NCI-H2227 (cell line): ENCODE measurements around the gene ZFY.
A peak's percentile ranks its signal among the peaks of the same experiment; 100 is the strongest.

Source experiments
- DNase-seq: peaks from one replicate; lab custom pipeline; 2025; ENCODE audit not compliant: unreplicated experiment; lab: John Stamatoyannopoulos, UW

The ZFY gene

GRCh38 chrY:2934861-2935715, at the start of gene ZFY:
ZFY (plus strand) TSS chrY:2935381; CDS start chrY:2953937, 18,556 bp downstream.
- peak; percentile 40 for DNase-seq

GRCh38 chrY:2885880-2886279, 49.3 kb upstream of the ZFY start:
- DNase-seq, result no peak

DNA sequence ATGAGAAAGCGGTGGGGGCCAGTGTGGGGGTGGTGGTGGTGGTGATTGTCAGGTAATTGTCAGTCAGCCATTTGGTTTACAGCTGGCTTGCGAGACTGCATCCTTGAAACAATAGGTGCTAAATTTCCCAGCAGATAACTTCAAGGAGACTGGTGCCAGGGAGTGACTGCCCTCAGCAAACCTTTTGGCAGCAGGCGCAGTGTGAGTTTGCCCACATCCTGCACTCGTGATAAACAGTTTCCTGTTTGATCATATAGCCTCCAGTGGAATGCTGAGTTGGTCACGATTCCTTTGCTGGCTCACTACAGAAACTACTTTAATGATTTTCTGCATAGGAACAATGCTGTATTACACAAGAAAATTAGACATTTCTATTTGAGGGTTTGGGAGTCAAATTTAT, 47.8 kb upstream of the ZFY start:
- no peak for DNase-seq

DNA sequence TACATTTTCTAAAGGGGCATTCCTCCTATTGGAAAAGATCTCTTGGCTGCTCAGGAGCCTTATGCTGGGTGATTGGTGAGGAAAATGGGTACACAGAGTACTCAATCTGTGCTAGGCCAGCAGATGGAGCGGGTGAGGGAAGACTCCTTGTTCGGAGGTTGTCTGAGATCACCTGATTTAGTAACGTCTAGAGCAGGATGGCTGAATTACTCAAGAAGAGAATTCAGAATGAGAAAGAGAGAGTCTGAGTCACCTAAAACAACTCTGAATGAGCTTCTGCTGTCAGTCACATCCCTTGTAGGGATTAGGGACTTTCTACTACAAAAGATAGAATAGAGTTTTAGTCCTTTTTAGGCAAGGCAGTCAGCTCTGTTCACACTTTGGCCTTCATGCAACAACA, 47.2 kb upstream of the ZFY start:
- DNase-seq, result no peak

GRCh38 chrY:2893471-2893870, 41.7 kb upstream of the ZFY start:
- DNase-seq, result no peak

DNA sequence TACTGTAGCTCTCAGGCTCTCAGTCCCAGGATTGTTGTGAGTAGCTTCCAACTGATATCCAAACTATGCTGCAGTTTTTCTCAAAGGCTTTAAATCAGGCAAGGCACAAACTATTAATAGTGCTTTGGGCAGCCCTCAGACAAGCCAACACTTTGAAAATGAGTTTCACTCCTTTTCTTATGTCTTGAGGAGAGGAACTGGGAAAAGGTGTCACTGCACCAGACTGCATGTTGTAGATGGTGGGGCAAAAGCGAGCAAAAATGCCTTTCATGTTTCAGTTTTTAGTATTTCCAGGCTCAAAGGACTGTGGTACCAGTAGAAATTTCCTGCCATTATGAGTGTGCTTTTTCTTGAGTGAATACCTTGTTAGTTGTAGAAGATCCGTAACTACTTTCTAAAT, 39.1 kb upstream of the ZFY start:
- no peak for DNase-seq

- no peak for DNase-seq
Observed at GRCh38 chrY:2907356-2907755, 27.8 kb upstream of the ZFY start.

GRCh38 chrY:2913066-2913815, 21.9 kb upstream of the ZFY start:
- no peak for DNase-seq

DNA sequence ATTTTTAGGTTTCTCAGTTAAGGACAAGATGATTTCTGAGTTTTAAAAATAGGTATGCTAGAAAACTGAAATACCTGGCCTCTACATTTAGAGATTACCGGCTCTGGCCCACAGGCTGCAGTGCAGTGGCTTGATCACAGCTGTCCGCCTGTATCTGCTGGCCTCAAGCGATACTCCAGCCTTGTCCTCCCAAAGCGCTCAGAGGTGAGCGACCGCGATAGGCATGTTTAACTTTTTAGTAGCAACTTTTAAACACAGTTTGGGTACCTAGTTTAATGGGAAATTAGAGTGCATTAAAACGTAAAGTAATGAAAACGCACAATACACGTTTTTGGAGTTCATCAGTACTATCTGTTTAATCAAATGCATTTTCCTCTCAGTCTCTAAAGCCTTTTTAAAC, 1.1 kb upstream of the ZFY start:
- no peak for DNase-seq

GRCh38 chrY:2935716-2936435, 695 bp downstream of the ZFY start:
- peak; percentile 83 for DNase-seq

DNA sequence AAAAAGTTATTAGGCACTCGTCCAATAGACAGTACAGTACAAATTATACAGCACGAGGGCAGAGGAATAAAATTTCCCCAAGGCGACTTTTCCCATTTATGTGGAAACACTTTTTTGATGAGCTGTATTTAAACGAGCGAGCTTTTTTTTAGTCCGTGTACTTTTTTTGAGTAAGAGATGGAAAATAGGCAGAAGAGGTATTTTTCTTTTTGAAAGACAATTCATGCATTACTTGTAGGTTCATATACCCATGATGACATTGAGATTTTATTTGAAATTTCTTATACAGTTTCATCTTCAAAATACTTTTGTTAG, 1.2 kb downstream of the ZFY start:
- no peak for DNase-seq

DNA sequence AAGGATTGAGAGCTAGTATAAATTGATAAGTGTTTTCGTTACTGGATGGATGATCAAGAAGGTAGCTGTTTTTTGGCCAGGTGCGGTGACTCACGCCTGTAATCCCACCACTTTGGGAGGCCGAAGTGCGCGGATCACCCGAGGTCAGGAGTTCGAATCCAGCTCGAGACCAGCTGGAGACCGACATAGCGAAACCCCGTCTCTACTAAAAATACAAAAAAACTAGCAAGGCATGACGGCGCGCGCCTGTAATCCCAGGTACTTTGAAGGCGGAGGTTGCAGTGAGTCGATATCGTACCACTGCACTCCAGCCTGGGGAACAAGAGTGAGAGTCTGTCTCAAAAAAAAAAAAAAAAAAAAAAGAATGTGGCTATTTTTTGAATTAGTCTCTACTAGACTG, 2.0 kb downstream of the ZFY start:
- DNase-seq, result no peak

DNA sequence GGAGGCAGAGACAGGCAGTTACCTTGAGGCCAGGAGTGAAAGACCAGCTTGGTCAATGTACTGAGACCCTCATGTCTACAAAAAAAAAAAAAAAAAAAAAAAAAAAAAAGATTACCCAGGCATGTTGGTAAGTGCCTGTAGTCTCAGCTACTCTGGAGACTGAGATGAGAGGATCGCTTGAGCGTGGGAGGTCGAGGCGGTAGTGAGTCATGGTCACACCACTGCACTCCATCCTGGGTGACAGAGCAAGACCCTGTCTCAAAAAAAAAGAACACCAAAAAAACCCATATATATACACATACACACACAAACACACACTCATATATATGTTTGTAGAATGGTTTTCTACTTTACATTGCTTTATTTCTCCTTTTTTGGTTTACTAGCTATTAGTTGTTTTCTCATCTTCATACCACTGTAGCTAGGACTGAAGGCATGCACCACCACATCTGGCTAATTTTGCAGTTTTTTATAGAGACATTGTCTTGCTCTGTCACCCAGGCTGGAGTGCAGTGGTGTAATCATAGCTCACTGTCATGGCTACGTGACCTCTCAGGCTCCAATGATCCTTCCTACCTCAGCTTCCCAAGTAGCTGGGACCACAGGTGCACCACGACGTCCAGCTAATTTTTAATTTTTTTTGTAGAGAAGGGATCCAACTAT, 14.5 kb downstream of the ZFY start:
- DNase-seq, result no peak

- DNase-seq, result no peak
Observed at GRCh38 chrY:2950655-2951054, 15.5 kb downstream of the ZFY start.

DNA sequence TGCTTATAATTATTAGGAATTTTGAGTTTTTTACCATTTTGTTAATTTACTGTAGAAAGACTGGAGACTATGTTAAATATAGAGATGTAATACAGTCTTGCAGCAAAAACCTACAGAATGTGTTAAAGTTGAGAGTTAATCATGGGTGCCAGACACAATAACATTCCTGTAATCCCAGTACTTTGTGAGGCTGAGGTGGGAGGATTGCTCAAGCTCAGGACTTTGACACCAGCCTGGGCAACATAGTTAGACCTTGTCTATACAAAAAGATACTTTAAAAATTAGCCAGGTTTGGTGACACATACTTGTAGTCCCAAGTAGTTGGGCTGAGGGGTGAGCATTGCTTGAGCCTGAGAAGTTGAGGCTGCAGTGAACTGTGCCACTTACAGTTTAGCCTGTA, 17.7 kb downstream of the ZFY start:
- no peak for DNase-seq

DNA sequence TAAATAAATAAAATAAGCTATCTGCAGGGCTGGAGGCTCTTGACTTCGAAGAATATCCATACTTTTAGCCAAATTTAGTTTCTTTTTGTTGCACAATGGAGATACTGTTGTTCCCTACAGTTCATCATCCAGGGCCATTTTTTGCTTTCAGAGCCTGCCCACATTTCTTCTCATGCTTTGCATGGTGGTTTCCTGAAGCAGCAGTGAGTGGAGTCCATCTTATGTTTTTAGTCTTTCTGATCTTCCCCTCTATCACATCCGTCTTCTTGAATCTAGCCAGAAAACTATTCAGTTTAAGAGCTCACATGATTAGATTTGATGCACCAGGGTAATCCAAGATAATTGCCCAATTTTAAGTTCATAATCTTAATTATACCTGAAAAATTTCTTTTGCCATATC, 19.6 kb downstream of the ZFY start:
- DNase-seq, result no peak

DNA sequence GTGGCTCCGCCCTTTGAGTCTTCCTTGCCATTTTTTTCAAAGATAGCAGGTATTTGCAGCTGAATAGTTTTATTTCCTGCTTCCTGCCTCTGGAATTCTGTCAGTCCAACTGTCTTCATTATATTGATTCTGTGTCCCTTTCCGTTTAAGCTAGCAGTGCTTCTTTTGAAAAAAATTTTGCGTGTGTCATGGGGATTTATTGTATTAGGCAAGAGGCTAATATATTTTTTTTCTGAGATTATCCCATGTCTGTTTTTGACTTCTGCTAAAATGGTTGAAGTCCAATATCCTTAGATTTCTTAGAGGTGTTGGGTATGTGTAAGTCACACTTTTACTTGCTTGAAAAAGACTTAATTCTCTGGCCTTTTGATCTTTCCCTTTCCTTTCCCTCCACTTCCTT, 20.4 kb downstream of the ZFY start:
- no peak for DNase-seq

GRCh38 chrY:2962061-2962460, 26.9 kb downstream of the ZFY start:
- no peak for DNase-seq

- DNase-seq, result no peak
Observed at GRCh38 chrY:2964814-2965213, 29.6 kb downstream of the ZFY start.

- DNase-seq, result no peak
Observed at GRCh38 chrY:2965629-2966028, 30.4 kb downstream of the ZFY start.

DNA sequence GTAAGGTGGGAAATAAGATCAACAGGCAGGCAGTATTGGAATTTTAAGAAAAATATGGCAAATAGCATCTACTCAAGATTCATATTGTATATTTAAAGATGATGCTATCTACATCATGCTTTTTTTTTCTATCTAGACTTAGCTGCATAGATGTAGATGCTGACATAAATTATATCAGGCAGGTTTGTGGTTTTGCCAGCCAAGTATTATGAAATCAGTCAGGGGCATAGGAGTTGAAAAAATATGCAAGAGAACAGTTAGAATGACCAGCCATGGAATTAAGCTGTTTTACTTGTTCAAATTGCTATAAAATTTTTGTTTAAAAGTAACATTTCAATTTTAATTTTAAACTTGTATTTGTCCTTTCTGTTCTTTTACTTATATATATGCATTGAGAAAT, 34.4 kb downstream of the ZFY start:
- DNase-seq, result no peak
